ENCODE measurements around the gene BEST1.
"Not testable (repeated sequence)": the region's sequence is repeated elsewhere in the genome, so short reads cannot be mapped to it uniquely, and the experiment has no call there.

BEST1 gene

GRCh38 chr11:61964666-61965271, 14.6 kb downstream of the BEST1 start:
- not testable (repeated sequence) for DNase-seq (ENCODE audit: low read depth)

- DNase-seq (ENCODE audit: low read depth): no peak
These were observed 16.6 kb downstream of the BEST1 start for GRCh38 chr11:61966734-61967115.

GRCh38 chr11:61967116-61967923, 17.2 kb downstream of the BEST1 start, which contains the start of gene FTH1:
FTH1 (minus strand) TSS chr11:61967634; CDS start chr11:61967425, 209 bp downstream.
- peak; percentile 80 for DNase-seq (ENCODE audit: low read depth)

GRCh38 chr11:61967924-61968757, 18.0 kb downstream of the BEST1 start:
- no peak for DNase-seq (ENCODE audit: low read depth)

- DNase-seq (ENCODE audit: low read depth): no peak
These were observed 18.7 kb downstream of the BEST1 start for GRCh38 chr11:61968758-61969390.

- no peak for DNase-seq (ENCODE audit: low read depth)
These were observed 19.2 kb downstream of the BEST1 start for GRCh38 chr11:61969391-61969758.

- no peak for DNase-seq (ENCODE audit: low read depth)
These were observed 19.9 kb downstream of the BEST1 start for GRCh38 chr11:61969838-61970662.

GRCh38 chr11:61971248-61972111, 21.3 kb downstream of the BEST1 start:
- no peak for DNase-seq (ENCODE audit: low read depth)

GRCh38 chr11:61972112-61972671, 22.0 kb downstream of the BEST1 start:
- no peak for DNase-seq (ENCODE audit: low read depth)

- no peak for DNase-seq (ENCODE audit: low read depth)
These were observed 22.7 kb downstream of the BEST1 start for GRCh38 chr11:61972672-61973475.

GRCh38 chr11:61973476-61974162, 23.5 kb downstream of the BEST1 start:
- no peak for DNase-seq (ENCODE audit: low read depth)

- no peak for DNase-seq (ENCODE audit: low read depth)
These were observed 24.8 kb downstream of the BEST1 start for GRCh38 chr11:61974766-61975631.

GRCh38 chr11:61975638-61976419, 25.7 kb downstream of the BEST1 start:
- no peak for DNase-seq (ENCODE audit: low read depth)

- no peak for DNase-seq (ENCODE audit: low read depth)
These were observed 26.3 kb downstream of the BEST1 start for GRCh38 chr11:61976420-61976800.

- no peak for DNase-seq (ENCODE audit: low read depth)
These were observed 26.8 kb downstream of the BEST1 start for GRCh38 chr11:61976813-61977475.

Data from stimulated activated CD8-positive, alpha-beta memory T cell treated with anti-CD3 and anti-CD28 coated beads, Interleukin-15, amount 100 ng/mL, for 24 hours (primary cell).